C4-2B (cell line): Measurements from ENCODE around the gene ZMYND19.

Experiments
- H3K27ac ChIP-seq: fragments of 450-650 bp; 2 replicates; pipeline ENCODE4 v1.5.1; 2017
- CTCF ChIP-seq: fragments of 450-650 bp; conservative IDR thresholded peaks from 2 replicates; pipeline ENCODE4 v1.5.1; 2017; ENCODE audit warnings: mild to moderate bottlenecking
- ZFX ChIP-seq: fragments of 450-650 bp; IDR thresholded peaks from 2 replicates; pipeline ENCODE4 v1.6.1; 2017

The ZMYND19 gene

DNA sequence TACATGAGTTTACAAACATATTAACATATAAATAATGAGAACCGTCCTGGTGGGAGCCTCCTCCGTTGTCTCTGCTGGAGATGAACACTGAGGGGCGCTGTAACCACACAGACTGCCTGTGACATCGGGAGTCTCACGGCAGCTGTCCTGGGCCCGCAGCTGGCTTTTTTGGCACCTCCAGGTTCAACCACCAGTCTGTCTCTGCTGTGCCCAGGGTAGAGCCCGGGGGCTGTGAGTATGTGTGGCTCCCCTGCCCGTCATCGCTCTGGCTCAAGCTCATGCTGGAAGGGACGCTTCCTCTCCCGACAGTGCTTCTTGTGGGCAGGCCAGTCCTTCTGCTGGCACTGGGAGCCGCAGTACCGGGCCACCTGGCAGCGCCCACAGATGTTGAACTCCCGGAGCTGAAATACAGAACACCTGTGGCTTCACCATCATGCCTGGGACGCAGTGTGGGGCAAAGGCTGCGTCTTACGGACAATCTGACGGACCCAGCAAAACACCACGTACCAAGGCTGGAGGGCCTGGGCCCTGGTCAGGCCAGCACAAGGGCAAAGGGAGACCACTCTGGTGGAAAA lies 7.9 kb downstream of the ZMYND19 start:
- no peak overlapping the region for H3K27ac ChIP-seq
- no peak; the same call in 1 of the 2 replicates for TF ChIP-seq CTCF
- TF ChIP-seq ZFX = no peak

DNA sequence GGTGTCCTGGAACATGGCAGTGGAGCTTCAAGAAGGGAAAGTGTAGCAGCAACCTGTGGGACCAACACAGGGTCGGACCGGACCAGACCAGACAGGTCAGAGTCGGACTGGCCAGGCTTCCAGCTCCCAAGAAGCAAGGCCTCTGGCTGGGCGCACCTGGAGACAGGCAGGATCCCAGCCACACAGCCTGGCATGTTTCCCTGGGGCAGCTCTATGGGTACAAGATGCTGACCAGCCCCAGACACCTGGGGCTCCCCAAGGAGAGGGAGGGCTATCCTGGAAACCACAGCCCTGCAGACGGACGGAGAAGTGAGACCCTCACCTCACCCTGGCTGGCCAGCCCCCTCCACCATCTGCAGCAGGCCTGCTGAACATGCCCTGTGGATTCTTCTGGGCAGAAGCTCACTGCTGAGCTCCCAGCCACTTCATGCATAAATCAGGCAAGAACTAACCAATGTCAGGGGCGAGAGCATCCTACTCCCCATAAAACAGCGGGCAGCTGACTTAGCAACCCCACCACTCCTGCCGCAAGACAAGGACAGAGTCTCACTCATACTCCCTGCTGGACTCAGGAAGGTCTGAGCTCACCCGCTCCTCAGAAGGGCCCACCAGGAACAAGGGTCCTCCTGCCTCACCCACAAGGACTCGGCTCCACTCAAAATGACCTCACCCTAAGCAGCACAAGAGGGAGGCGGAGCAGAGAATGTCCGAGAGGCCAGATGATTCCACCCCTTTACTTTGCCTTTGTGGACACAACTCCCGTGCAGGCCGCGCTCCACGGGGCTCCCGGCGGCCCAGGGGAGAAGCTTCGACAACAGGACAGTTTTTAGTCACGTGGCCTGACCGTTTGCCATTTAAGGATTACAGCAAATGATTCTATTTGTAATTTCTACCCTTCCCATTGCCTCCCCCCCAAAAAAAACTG lies 8.7 kb downstream of the ZMYND19 start:
- H3K27ac ChIP-seq = no peak overlapping the region
- TF ChIP-seq ZFX = no peak
- no peak for TF ChIP-seq CTCF

DNA sequence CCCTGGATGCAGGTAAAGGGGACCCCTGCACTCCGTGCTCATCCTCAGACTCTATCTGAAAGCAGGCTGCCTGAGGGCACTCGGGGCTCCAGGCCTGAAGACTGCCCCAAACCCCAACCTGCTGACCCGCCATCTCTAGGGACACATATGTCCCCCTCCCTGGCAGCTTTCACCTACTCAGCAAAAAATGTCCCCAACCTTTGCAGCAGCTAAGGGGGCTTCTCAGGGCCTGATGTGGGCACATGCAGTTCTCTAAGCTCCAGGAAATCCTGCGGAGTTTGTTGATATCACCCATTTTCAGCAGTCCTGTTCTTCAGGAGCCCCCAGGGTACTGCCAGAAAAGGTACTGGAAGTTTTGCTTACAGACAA lies 9.4 kb downstream of the ZMYND19 start:
- TF ChIP-seq ZFX (no peak), CTCF (no peak)
- no peak overlapping the region for H3K27ac ChIP-seq

DNA sequence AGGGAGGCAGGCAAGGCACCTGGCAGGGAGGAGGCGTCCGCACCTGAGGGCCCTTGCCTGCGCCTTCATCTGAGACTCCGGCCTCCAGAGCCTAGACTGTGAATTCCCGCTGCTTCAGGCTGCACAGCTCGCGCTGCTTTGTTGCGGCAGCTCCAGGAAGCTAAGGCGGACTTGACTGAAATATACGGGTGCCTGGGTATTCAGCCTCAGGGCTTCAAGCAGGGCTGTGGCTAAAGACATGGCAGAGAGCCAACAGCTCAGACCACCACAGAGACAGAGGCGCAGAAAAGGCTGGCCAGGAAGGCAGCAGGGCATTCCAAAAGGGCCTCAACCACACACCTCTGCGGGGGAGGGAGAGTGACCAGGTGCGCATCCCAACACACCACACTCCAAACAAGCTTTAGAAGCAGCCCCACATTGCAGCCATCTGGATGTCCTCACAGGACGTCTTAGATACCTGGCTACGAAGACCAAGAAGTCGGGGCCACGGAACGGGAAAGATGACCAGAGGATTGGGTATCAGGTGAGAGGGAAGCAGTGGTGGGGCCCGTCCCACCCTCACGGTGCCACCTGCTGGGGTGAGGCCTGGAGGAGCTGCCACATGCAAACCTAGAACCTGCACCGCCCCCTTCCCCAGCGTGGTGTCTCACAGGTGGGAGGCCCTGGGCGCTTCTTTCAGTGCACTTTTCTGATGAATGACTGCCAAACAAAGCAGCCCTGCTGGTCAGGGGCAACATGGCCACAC lies 9.9 kb downstream of the ZMYND19 start:
- TF ChIP-seq ZFX (no peak), CTCF (no peak)
- H3K27ac ChIP-seq = no peak overlapping the region

DNA sequence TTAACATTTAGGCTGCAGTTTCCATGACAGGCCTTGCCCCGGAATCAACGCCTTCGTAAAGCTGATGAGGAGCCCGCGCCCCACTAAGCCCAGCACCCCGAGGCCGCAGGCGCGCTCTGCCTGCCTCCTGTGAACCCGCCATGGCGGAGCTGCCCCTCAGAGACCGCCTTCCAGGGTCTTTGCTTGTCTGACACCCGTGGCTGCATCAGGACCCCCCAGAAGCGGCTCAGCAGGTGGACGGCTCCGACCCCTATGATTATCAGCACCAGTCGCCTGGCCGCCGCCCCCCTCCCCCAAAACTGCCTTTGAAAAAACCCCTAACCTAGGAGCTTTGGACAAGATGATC lies 11.1 kb downstream of the ZMYND19 start:
- H3K27ac ChIP-seq = peak overlapping the region; percentile 87
- no peak for TF ChIP-seq ZFX
- peak; percentile 33; the same call in 1 of the 2 replicates for TF ChIP-seq CTCF

DNA sequence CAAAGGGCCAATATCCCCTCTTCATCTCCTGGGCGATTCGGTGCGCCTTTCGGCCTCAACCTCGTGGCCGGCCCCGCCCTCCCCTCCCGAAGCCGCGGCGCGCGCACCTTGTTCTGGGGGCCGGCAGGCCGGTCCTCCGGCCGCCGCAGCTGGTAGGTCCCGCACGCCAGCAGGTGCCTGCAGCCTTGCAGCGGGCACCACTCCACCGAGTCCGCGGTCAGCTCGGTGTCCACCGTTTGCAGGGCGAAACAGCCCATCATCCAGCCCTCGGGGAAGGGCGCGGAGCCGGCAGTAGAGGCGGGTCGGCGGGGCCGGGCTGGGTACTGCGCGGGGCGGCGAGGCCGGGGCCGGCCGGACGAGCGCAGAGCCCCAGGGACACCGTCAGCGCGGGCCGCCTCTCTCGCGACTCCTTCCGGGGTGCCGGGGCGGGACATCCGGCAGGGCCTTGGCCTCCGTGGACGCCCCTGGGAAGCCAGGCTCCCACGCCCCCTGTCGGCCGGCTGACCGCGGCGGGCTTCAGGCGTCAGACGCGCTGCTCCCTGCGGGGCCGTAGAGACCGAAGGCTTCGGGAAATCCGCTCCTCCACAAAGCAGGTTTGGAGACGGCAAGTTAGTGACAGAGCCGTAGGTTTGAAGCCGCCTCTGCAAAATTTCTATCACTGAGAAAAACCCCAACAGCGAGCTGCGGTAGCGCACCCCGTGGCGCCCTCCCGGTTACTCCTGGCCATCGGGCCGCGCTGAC lies 11.6 kb downstream of the ZMYND19 start, which contains the start of gene DPH7:
Gene DPH7, minus strand, starts transcription at position 408 of the 741 bp plus-strand sequence. Its CDS starts 148 bp downstream, at position 260.
- H3K27ac ChIP-seq = peak within 1 kb of the TSS; percentile 87
- TF ChIP-seq CTCF (peak; percentile 99), ZFX (peak; percentile 96)
